Stimulated activated naive CD8-positive, alpha-beta T cell treated with anti-CD3 and anti-CD28 coated beads, Interleukin-15, Interleukin-2, amounts not matched to agents 100 ng/mL and 50 ng/mL, for 24 hours (primary cell): ENCODE results near the gene NR6A1.

ENCODE experiments used
- H3K27ac Mint-ChIP-seq: one replicate; pipeline ENCODE4 v1.8.0; 2021; ENCODE audit warnings: mild to moderate bottlenecking, mixed read lengths
- H3K27me3 Mint-ChIP-seq: one replicate; pipeline ENCODE4 v1.8.0; 2021; ENCODE audit warnings: mixed read lengths
- H3K36me3 Mint-ChIP-seq: one replicate; pipeline ENCODE4 v1.8.0; 2021; ENCODE audit warnings: low read depth, mixed read lengths
- H3K4me1 Mint-ChIP-seq: one replicate; pipeline ENCODE4 v1.8.0; 2021; ENCODE audit warnings: low read depth, mixed read lengths
- H3K4me3 Mint-ChIP-seq: one replicate; pipeline ENCODE4 v1.8.0; 2021; ENCODE audit warnings: mild to moderate bottlenecking, mixed read lengths
- H3K9me3 Mint-ChIP-seq: one replicate; pipeline ENCODE4 v1.8.0; 2021; ENCODE audit warnings: mixed read lengths

NR6A1 gene

GRCh38 chr9:124553738-124554137 is 217.4 kb downstream of the NR6A1 start:
- no peaks in the 10 kb centered on the region for H3K9me3 Mint-ChIP-seq
- H3K4me3 Mint-ChIP-seq: no peak overlapping the region
- no peaks in the 10 kb centered on the region for H3K36me3 Mint-ChIP-seq
- no peaks in the 10 kb centered on the region for H3K27me3 Mint-ChIP-seq
- no peak overlapping the region for H3K27ac Mint-ChIP-seq
- peaks cover 9% of the 10 kb centered on the region for H3K4me1 Mint-ChIP-seq

GRCh38 chr9:124552273-124552605 is 218.9 kb downstream of the NR6A1 start:
- no peaks in the 10 kb centered on the region for H3K36me3 Mint-ChIP-seq
- peaks cover 21% of the 10 kb centered on the region for H3K4me1 Mint-ChIP-seq
- no peak overlapping the region for H3K4me3 Mint-ChIP-seq
- H3K9me3 Mint-ChIP-seq: no peaks in the 10 kb centered on the region
- no peaks in the 10 kb centered on the region for H3K27me3 Mint-ChIP-seq
- H3K27ac Mint-ChIP-seq: no peak overlapping the region

- Mint-ChIP-seq H3K27me3 (no peaks in the 10 kb centered on the region), H3K4me1 (peaks cover 22% of the 10 kb centered on the region), H3K27ac (no peak overlapping the region), H3K4me3 (no peak overlapping the region), H3K36me3 (no peaks in the 10 kb centered on the region), H3K9me3 (no peaks in the 10 kb centered on the region)
Measured at GRCh38 chr9:124551472-124552272, 219.4 kb downstream of the NR6A1 start.

- Mint-ChIP-seq H3K36me3 (no peaks in the 10 kb centered on the region), H3K27ac (peak overlapping the region; percentile 18), H3K9me3 (no peaks in the 10 kb centered on the region), H3K27me3 (peaks cover 4% of the 10 kb centered on the region), H3K4me3 (no peak overlapping the region), H3K4me1 (peaks cover 22% of the 10 kb centered on the region)
Measured at GRCh38 chr9:124550072-124550471, 221.0 kb downstream of the NR6A1 start.

- Mint-ChIP-seq H3K4me3 (no peak overlapping the region), H3K36me3 (no peaks in the 10 kb centered on the region), H3K27me3 (peaks cover 4% of the 10 kb centered on the region), H3K27ac (peak overlapping the region; percentile 49), H3K4me1 (peaks cover 22% of the 10 kb centered on the region), H3K9me3 (no peaks in the 10 kb centered on the region)
Measured at GRCh38 chr9:124549016-124549415, 222.1 kb downstream of the NR6A1 start.

GRCh38 chr9:124544535-124544934 is 226.6 kb downstream of the NR6A1 start:
- no peak overlapping the region for H3K4me3 Mint-ChIP-seq
- H3K27me3 Mint-ChIP-seq: peaks cover 4% of the 10 kb centered on the region
- no peak overlapping the region for H3K27ac Mint-ChIP-seq
- H3K4me1 Mint-ChIP-seq: peaks cover 18% of the 10 kb centered on the region
- no peaks in the 10 kb centered on the region for H3K36me3 Mint-ChIP-seq
- no peaks in the 10 kb centered on the region for H3K9me3 Mint-ChIP-seq

GRCh38 chr9:124541824-124542223 is 229.3 kb downstream of the NR6A1 start:
- Mint-ChIP-seq H3K27ac (no peak overlapping the region), H3K4me3 (no peak overlapping the region), H3K27me3 (peaks cover 4% of the 10 kb centered on the region), H3K36me3 (no peaks in the 10 kb centered on the region), H3K9me3 (no peaks in the 10 kb centered on the region), H3K4me1 (no peaks in the 10 kb centered on the region)

GRCh38 chr9:124537926-124538325 is 233.2 kb downstream of the NR6A1 start:
- H3K4me3 Mint-ChIP-seq: no peak overlapping the region
- H3K27me3 Mint-ChIP-seq: no peaks in the 10 kb centered on the region
- no peaks in the 10 kb centered on the region for H3K4me1 Mint-ChIP-seq
- H3K36me3 Mint-ChIP-seq: no peaks in the 10 kb centered on the region
- no peaks in the 10 kb centered on the region for H3K9me3 Mint-ChIP-seq
- no peak overlapping the region for H3K27ac Mint-ChIP-seq

- no peaks in the 10 kb centered on the region for H3K36me3 Mint-ChIP-seq
- H3K4me3 Mint-ChIP-seq: no peak overlapping the region
- no peaks in the 10 kb centered on the region for H3K4me1 Mint-ChIP-seq
Measured at GRCh38 chr9:124535846-124536245, 235.3 kb downstream of the NR6A1 start.

GRCh38 chr9:124532897-124533296 is 238.2 kb downstream of the NR6A1 start:
- no peaks in the 10 kb centered on the region for H3K27me3 Mint-ChIP-seq
- no peaks in the 10 kb centered on the region for H3K9me3 Mint-ChIP-seq

More at GRCh38 chr9:124535846-124536245, 235.3 kb downstream of the NR6A1 start:
- no peak overlapping the region for H3K27ac Mint-ChIP-seq
- H3K9me3 Mint-ChIP-seq: no peaks in the 10 kb centered on the region
- H3K27me3 Mint-ChIP-seq: no peaks in the 10 kb centered on the region

GRCh38 chr9:124531115-124531514 is 240.0 kb downstream of the NR6A1 start:
- no peak overlapping the region for H3K27ac Mint-ChIP-seq
- H3K36me3 Mint-ChIP-seq: no peaks in the 10 kb centered on the region
- no peaks in the 10 kb centered on the region for H3K27me3 Mint-ChIP-seq
- H3K4me1 Mint-ChIP-seq: no peaks in the 10 kb centered on the region
- no peaks in the 10 kb centered on the region for H3K9me3 Mint-ChIP-seq
- H3K4me3 Mint-ChIP-seq: no peak overlapping the region

More at GRCh38 chr9:124532897-124533296, 238.2 kb downstream of the NR6A1 start:
- Mint-ChIP-seq H3K4me1 (no peaks in the 10 kb centered on the region), H3K27ac (no peak overlapping the region), H3K4me3 (no peak overlapping the region), H3K36me3 (no peaks in the 10 kb centered on the region)

- no peaks in the 10 kb centered on the region for H3K9me3 Mint-ChIP-seq
- no peaks in the 10 kb centered on the region for H3K36me3 Mint-ChIP-seq
- H3K4me3 Mint-ChIP-seq: no peak overlapping the region
- H3K4me1 Mint-ChIP-seq: no peaks in the 10 kb centered on the region
- no peaks in the 10 kb centered on the region for H3K27me3 Mint-ChIP-seq
- H3K27ac Mint-ChIP-seq: no peak overlapping the region
Measured at GRCh38 chr9:124530246-124530645, 240.9 kb downstream of the NR6A1 start.

GRCh38 chr9:124527781-124528180 is 243.3 kb downstream of the NR6A1 start:
- no peak overlapping the region for H3K4me3 Mint-ChIP-seq
- no peaks in the 10 kb centered on the region for H3K36me3 Mint-ChIP-seq
- no peaks in the 10 kb centered on the region for H3K4me1 Mint-ChIP-seq
- H3K27me3 Mint-ChIP-seq: no peaks in the 10 kb centered on the region
- no peaks in the 10 kb centered on the region for H3K9me3 Mint-ChIP-seq
- no peak overlapping the region for H3K27ac Mint-ChIP-seq

- H3K4me1 Mint-ChIP-seq: no peaks in the 10 kb centered on the region
- no peaks in the 10 kb centered on the region for H3K36me3 Mint-ChIP-seq
- no peaks in the 10 kb centered on the region for H3K27me3 Mint-ChIP-seq
- H3K4me3 Mint-ChIP-seq: no peak overlapping the region
- H3K9me3 Mint-ChIP-seq: no peaks in the 10 kb centered on the region
- H3K27ac Mint-ChIP-seq: no peak overlapping the region
Measured at GRCh38 chr9:124526174-124526573, 244.9 kb downstream of the NR6A1 start.

GRCh38 chr9:124522121-124523098 is 248.7 kb downstream of the NR6A1 start:
- Mint-ChIP-seq H3K9me3 (no peaks in the 10 kb centered on the region), H3K27ac (no peak overlapping the region), H3K4me3 (no peak overlapping the region), H3K36me3 (no peaks in the 10 kb centered on the region), H3K27me3 (peaks cover 3% of the 10 kb centered on the region), H3K4me1 (no peaks in the 10 kb centered on the region)
